Kasumi-1 (cell line): ENCODE measurements around the gene DNAJC30.
A peak's percentile ranks its signal among the peaks of the same experiment; 100 is the strongest.
"Not testable (repeated sequence)": the region's sequence is repeated elsewhere in the genome, so short reads cannot be mapped to it uniquely, and the experiment has no call there.

Source experiments
- DNase-seq, 2 experiments: peaks; one replicate each; lab custom pipeline; 2025; lab: John Stamatoyannopoulos, UW

The DNAJC30 gene

GRCh38 chr7:73683056-73683787, at the start of gene DNAJC30, which contains the start of gene BUD23:
Gene DNAJC30, minus strand, starts transcription at chr7:73683453. Its CDS starts 30 bp downstream, at chr7:73683423.
Gene BUD23, plus strand, starts transcription at chr7:73683597. Its CDS starts 29 bp downstream, at chr7:73683626.
- DNase-seq, result peak; percentile 91

GRCh38 chr7:73732397-73732796, 49.1 kb upstream of the DNAJC30 start:
- no peak for DNase-seq

- no peak for DNase-seq
Observed at GRCh38 chr7:73730485-73730884, 47.2 kb upstream of the DNAJC30 start.

- no peak for DNase-seq
Observed at GRCh38 chr7:73728551-73728950, 45.3 kb upstream of the DNAJC30 start.

GRCh38 chr7:73727952-73728351, 44.7 kb upstream of the DNAJC30 start:
- DNase-seq, result no peak

- no peak for DNase-seq
Observed at GRCh38 chr7:73726083-73726466, 42.8 kb upstream of the DNAJC30 start.

- DNase-seq, result no peak
Observed at GRCh38 chr7:73723813-73724212, 40.6 kb upstream of the DNAJC30 start.

GRCh38 chr7:73722785-73723184, 39.5 kb upstream of the DNAJC30 start:
- no peak for DNase-seq

GRCh38 chr7:73722182-73722581, 38.9 kb upstream of the DNAJC30 start:
- not testable (repeated sequence) for DNase-seq

GRCh38 chr7:73721377-73721817, 38.1 kb upstream of the DNAJC30 start:
- no peak for DNase-seq

- DNase-seq, result not testable (repeated sequence)
Observed at GRCh38 chr7:73720443-73720842, 37.2 kb upstream of the DNAJC30 start.

GRCh38 chr7:73719806-73720169, 36.5 kb upstream of the DNAJC30 start:
- no peak for DNase-seq

GRCh38 chr7:73718905-73719805, 35.9 kb upstream of the DNAJC30 start, which contains the start of gene STX1A:
Gene STX1A, minus strand, starts transcription at chr7:73719669. Its CDS starts 38 bp downstream, at chr7:73719631.
- DNase-seq, result peak; percentile 11 to 16

- no peak for DNase-seq
Observed at GRCh38 chr7:73718438-73718881, 35.2 kb upstream of the DNAJC30 start.

- peak; percentile 98 for DNase-seq
Observed at GRCh38 chr7:73717991-73718405, 34.7 kb upstream of the DNAJC30 start.

- peak in 1 of 2 experiments; percentile 13 for DNase-seq
Observed at GRCh38 chr7:73717025-73717807, 34.0 kb upstream of the DNAJC30 start.

GRCh38 chr7:73716318-73716890, 33.2 kb upstream of the DNAJC30 start:
- DNase-seq, result no peak

GRCh38 chr7:73715648-73716317, 32.5 kb upstream of the DNAJC30 start:
- DNase-seq, result peak; percentile 84 to 86

- DNase-seq, result not testable (repeated sequence)
Observed at GRCh38 chr7:73713319-73713718, 30.1 kb upstream of the DNAJC30 start.

- DNase-seq, result no peak
Observed at GRCh38 chr7:73712773-73713172, 29.5 kb upstream of the DNAJC30 start.
